Nephron (organoid): ENCODE results near the gene L2HGDH.
"Not testable (repeated sequence)": the region's sequence is repeated elsewhere in the genome, so short reads cannot be mapped to it uniquely, and the experiment has no call there.

Experiments
- H3K27ac Mint-ChIP-seq, 3 experiments: 2 replicates each; pipeline ENCODE4 v1.8.0; 2020; ENCODE audit warnings: mixed read lengths in 3 of 3, mild to moderate bottlenecking in 2 of 3, moderate library complexity in 1 of 3
- H3K27me3 Mint-ChIP-seq: 2 replicates; pipeline ENCODE4 v1.8.0; 2021; ENCODE audit warnings: low read depth, mild to moderate bottlenecking, moderate library complexity, mixed read lengths
- H3K36me3 Mint-ChIP-seq: 2 replicates; pipeline ENCODE4 v1.8.0; 2020; ENCODE audit warnings: low read depth, mixed read lengths
- H3K4me1 Mint-ChIP-seq: 2 replicates; pipeline ENCODE4 v1.8.0; 2020; ENCODE audit warnings: mixed read lengths
- H3K4me3 Mint-ChIP-seq, 3 experiments: 2 replicates each; pipeline ENCODE4 v1.8.0; 2020; ENCODE audit warnings: mild to moderate bottlenecking in 3 of 3, mixed read lengths in 3 of 3, moderate library complexity in 2 of 3
- H3K9me3 Mint-ChIP-seq: 2 replicates; pipeline ENCODE4 v1.8.0; 2020; ENCODE audit warnings: mixed read lengths
- CTCF ChIP-seq, 3 experiments: fragments of 200-600 bp; sonication (generic); IDR thresholded peaks; one replicate each; pipeline ENCODE4 v1.5.0; 2021; ENCODE audit warnings: antibody characterized with exemption in 3 of 3; ENCODE audit not compliant: unreplicated experiment in 3 of 3

The L2HGDH gene

GRCh38 chr14:50318031-50318626, 6.1 kb upstream of the L2HGDH start:
- Mint-ChIP-seq H3K4me3 (peak overlapping the region in 1 of 3 experiments; percentile 6), H3K27ac (peak overlapping the region in 1 of 3 experiments; percentile 17), H3K27me3 (no peaks in the 10 kb centered on the region), H3K9me3 (peaks cover 20% of the 10 kb centered on the region), H3K4me1 (peaks cover 9% of the 10 kb centered on the region), H3K36me3 (peaks cover 36% of the 10 kb centered on the region)
- TF ChIP-seq CTCF (IDR thresholded peaks at IDR 0.05; ENCODE audit: unreplicated experiment in 3 of 3): peak; percentile 59 to 64 (median 64)

- peaks cover 20% of the 10 kb centered on the region for H3K9me3 Mint-ChIP-seq
- H3K27me3 Mint-ChIP-seq, H3K27ac Mint-ChIP-seq: not testable (repeated sequence)
- peaks cover 36% of the 10 kb centered on the region for H3K36me3 Mint-ChIP-seq
- peak overlapping the region; percentile 66 to 98 (median 97) for H3K4me3 Mint-ChIP-seq
- H3K4me1 Mint-ChIP-seq: peaks cover 23% of the 10 kb centered on the region
Measured at GRCh38 chr14:50314098-50314497, 2.1 kb upstream of the L2HGDH start.

GRCh38 chr14:50312734-50313054, 665 bp upstream of the L2HGDH start:
- Mint-ChIP-seq H3K4me3 (peak overlapping the region; percentile 94 to 98 (median 97)), H3K36me3 (peaks cover 32% of the 10 kb centered on the region), H3K4me1 (peaks cover 23% of the 10 kb centered on the region), H3K9me3 (peaks cover 20% of the 10 kb centered on the region), H3K27me3 (no peaks in the 10 kb centered on the region), H3K27ac (peak overlapping the region; percentile 96 to 99 (median 97))
- TF ChIP-seq CTCF (IDR thresholded peaks at IDR 0.05; ENCODE audit: unreplicated experiment in 3 of 3): no peak

GRCh38 chr14:50311337-50311971, 575 bp downstream of the L2HGDH start:
- Mint-ChIP-seq H3K9me3 (peaks cover 13% of the 10 kb centered on the region), H3K4me1 (peaks cover 23% of the 10 kb centered on the region), H3K27ac (peak overlapping the region; percentile 96 to 99 (median 97)), H3K36me3 (peaks cover 24% of the 10 kb centered on the region), H3K4me3 (peak overlapping the region; percentile 94 to 98 (median 97)), H3K27me3 (no peaks in the 10 kb centered on the region)
- TF ChIP-seq CTCF (IDR thresholded peaks at IDR 0.05; ENCODE audit: unreplicated experiment in 3 of 3): peak; percentile 46 to 55 (median 55)

- Mint-ChIP-seq H3K36me3 (peaks cover 18% of the 10 kb centered on the region), H3K27me3 (no peaks in the 10 kb centered on the region), H3K9me3 (peaks cover 5% of the 10 kb centered on the region), H3K27ac (peak overlapping the region in 2 of 3 experiments; percentile 10 to 37), H3K4me1 (peaks cover 23% of the 10 kb centered on the region), H3K4me3 (peak overlapping the region; percentile 94 to 98 (median 97))
- no peak for TF ChIP-seq CTCF (IDR thresholded peaks at IDR 0.05; ENCODE audit: unreplicated experiment in 3 of 3)
Measured at GRCh38 chr14:50310445-50310844, 1.6 kb downstream of the L2HGDH start.

- no peaks in the 10 kb centered on the region for H3K9me3 Mint-ChIP-seq
- peaks cover 6% of the 10 kb centered on the region for H3K36me3 Mint-ChIP-seq
- H3K4me1 Mint-ChIP-seq: peaks cover 21% of the 10 kb centered on the region
- H3K27me3 Mint-ChIP-seq: no peaks in the 10 kb centered on the region
- no peak overlapping the region for H3K4me3 Mint-ChIP-seq
- H3K27ac Mint-ChIP-seq: no peak overlapping the region
- no peak for TF ChIP-seq CTCF (IDR thresholded peaks at IDR 0.05; ENCODE audit: unreplicated experiment in 3 of 3)
Measured at GRCh38 chr14:50308363-50308915, 3.6 kb downstream of the L2HGDH start.
